ENCODE measurements around the gene TOX2.

DNA sequence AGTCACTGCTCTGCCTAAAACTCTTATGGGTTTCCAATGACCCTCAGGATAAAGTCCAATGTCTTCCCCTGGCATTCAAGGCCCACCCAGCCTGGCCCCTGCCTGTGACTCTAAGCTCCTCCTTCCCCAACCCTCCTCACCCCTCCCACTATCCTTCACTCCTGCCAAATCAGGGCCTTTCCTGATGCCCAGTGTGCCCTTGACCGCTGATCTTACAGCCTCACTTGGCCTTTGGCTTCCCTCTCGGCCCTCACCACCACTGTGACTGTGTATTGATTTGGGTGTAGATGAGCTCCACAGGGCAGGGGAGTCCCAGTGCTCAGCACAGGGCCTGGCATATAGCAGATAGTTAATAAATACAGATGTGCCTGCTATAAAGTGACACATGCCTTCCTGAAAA lies 115.7 kb downstream of the TOX2 start:
- no peak for TF ChIP-seq GATA3 (IDR thresholded peaks at IDR 0.05; ENCODE audit: low read depth, low read length)
- no peak for TF ChIP-seq GATA2 (IDR thresholded peaks at IDR 0.05; ENCODE audit: low read depth, low read length)
